ENCODE results near the gene RAB24. TPM values are rescaled to one million over a fixed set of nuclear protein-coding genes. Genes with fewer than 3 reads are reported as not detected.

RAB24 gene
- total RNA-seq, 6 experiments from 2014 or later = 23.3 to 31.4 (median 26.4) TPM

GRCh38 chr5:177314376-177315342 lies 11.1 kb upstream of the RAB24 start:
- H3K4me3 Mint-ChIP-seq = no peak overlapping the region
- H3K36me3 Mint-ChIP-seq (ENCODE audit: low read depth) = no peaks in the 10 kb centered on the region; the same call in 1 of the 2 replicates
- peaks cover 25% of the 10 kb centered on the region for H3K4me1 Mint-ChIP-seq (ENCODE audit: low read depth)
- no peaks in the 10 kb centered on the region for H3K9me3 Mint-ChIP-seq
- H3K27ac Mint-ChIP-seq = no peak overlapping the region
- no peak for TF ChIP-seq CTCF (IDR thresholded peaks at IDR 0.05)
- DNase-seq = no peak
- peaks cover 4% of the 10 kb centered on the region; the same call in 1 of the 2 replicates for H3K27me3 Mint-ChIP-seq (ENCODE audit: insufficient read depth)

GRCh38 chr5:177313561-177314259 lies 10.2 kb upstream of the RAB24 start:
- no peak for DNase-seq
- H3K36me3 Mint-ChIP-seq (ENCODE audit: low read depth) = peaks cover 5% of the 10 kb centered on the region; the same call in 1 of the 2 replicates
- no peak for TF ChIP-seq CTCF (IDR thresholded peaks at IDR 0.05)
- H3K4me3 Mint-ChIP-seq = no peak overlapping the region
- H3K27ac Mint-ChIP-seq = no peak overlapping the region; the same call in 1 of the 2 replicates
- H3K27me3 Mint-ChIP-seq (ENCODE audit: insufficient read depth) = peaks cover 8% of the 10 kb centered on the region; the same call in 1 of the 2 replicates
- H3K9me3 Mint-ChIP-seq = no peaks in the 10 kb centered on the region
- peaks cover 35% of the 10 kb centered on the region for H3K4me1 Mint-ChIP-seq (ENCODE audit: low read depth)

- Mint-ChIP-seq H3K27me3 (ENCODE audit: insufficient read depth) (peaks cover 8% of the 10 kb centered on the region; the same call in 1 of the 2 replicates), H3K9me3 (no peaks in the 10 kb centered on the region), H3K4me1 (ENCODE audit: low read depth) (peaks cover 30% of the 10 kb centered on the region), H3K4me3 (peak overlapping the region; percentile 76), H3K36me3 (ENCODE audit: low read depth) (peaks cover 7% of the 10 kb centered on the region; the same call in 1 of the 2 replicates), H3K27ac (peak overlapping the region; percentile 78)
- TF ChIP-seq CTCF (IDR thresholded peaks at IDR 0.05) = peak; percentile 16; the same call in 1 of the 2 replicates
- peak; percentile 37 for DNase-seq
Measured at GRCh38 chr5:177312649-177313181, 9.2 kb upstream of the RAB24 start.

GRCh38 chr5:177311723-177312648 lies 8.5 kb upstream of the RAB24 start, which contains the start of gene MXD3:
TSS of gene MXD3 (minus strand) at chr5:177311898. CDS start at chr5:177311830, 68 bp downstream.
- DNase-seq = peak; percentile 95
- Mint-ChIP-seq H3K27ac (peak within 1 kb of the TSS; percentile 85), H3K4me3 (peak within 1 kb of the TSS; percentile 90), H3K27me3 (ENCODE audit: insufficient read depth) (peaks cover 8% of the 10 kb centered on the region; the same call in 1 of the 2 replicates), H3K4me1 (ENCODE audit: low read depth) (peaks cover 30% of the 10 kb centered on the region), H3K36me3 (ENCODE audit: low read depth) (peaks cover 8% of the 10 kb centered on the region), H3K9me3 (no peaks in the 10 kb centered on the region)
- no peak for TF ChIP-seq CTCF (IDR thresholded peaks at IDR 0.05)
